CD4-positive, alpha-beta T cell treated with Interleukin-6 for 4 hours (primary cell): ENCODE results near the gene ADRA2A.

Source experiments
- DNase-seq: peaks from one replicate; pipeline ENCODE4 v3.0.0-alpha.2; 2020; ENCODE audit warnings: mixed read lengths

Gene ADRA2A

DNA sequence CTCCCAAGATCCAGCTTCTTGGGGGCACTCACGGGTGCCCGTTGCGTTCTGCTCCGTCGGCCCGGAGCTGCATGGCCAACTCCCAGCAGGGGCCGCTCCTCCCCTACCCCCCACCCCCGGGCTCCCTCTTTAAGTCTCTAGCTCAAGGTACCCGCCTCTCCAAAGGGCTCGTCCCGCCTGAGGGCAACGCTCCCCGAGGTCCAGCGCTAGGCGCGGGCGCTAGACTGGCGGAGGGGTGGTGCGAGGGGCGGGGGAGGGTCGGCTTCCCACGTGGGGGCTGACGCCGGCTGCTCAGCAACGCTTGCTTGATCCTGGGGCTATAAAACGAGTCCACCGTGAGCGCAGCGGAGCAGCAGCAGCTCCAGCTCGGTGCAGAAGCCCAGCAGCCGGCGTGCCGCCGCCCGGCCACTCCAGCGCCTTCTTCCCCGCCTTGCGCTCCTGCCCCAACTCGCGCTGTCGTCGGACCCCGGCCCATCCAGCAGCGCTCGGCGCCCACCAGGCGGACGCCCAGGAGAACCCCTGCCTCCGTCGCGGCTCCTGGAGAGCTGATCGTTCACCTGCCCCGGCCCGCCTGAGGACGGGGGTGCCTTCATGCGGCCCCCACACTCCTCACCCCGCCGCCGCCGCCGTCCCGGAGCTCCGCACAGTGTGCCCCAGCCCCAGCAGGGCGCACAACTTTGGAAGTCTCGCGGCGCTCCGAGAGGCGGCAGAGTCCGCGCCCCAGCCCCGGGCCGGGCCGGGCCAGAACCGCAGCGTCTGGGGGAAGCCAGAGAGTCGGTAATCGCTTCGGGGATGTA, at the start of gene ADRA2A:
TSS of gene ADRA2A (plus strand) at position 348 of the 797 bp plus-strand sequence. CDS start 968 bp downstream, outside the sequence.
- DNase-seq: peak; percentile 9

DNA sequence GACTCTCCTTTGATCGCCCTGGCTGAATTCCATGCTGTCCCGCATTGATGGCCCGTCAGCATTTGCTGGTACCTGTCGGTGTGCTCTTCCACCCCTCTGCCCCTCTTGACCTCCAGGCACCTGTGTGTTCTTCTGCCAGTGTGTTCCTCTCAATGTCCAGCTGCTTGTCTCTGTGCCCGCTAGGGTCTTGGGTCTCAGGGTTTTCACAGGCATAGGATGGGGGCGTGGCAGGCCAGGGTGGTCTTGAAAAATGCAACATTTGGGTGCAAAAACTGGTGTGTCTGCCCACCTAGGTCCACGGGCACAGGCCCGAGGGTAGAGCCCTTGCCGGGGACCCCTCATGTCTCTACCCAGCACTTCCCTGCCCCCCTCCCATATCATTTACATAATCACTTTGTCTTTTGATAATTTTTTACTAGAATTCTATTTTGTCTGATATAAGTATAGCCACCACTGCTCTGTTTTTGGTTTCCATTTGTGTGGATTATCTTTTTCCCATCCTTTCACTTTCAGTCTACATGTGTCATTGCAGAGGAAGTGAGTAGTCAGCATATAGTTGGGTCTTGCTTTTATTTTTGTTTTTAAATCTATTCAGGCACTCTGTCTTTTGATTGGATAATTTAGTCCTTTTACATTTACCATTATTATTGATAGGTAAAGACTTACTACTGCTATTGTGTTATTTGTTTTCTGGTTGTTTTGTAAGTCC, 46.6 kb upstream of the ADRA2A start:
- DNase-seq: no peak

DNA sequence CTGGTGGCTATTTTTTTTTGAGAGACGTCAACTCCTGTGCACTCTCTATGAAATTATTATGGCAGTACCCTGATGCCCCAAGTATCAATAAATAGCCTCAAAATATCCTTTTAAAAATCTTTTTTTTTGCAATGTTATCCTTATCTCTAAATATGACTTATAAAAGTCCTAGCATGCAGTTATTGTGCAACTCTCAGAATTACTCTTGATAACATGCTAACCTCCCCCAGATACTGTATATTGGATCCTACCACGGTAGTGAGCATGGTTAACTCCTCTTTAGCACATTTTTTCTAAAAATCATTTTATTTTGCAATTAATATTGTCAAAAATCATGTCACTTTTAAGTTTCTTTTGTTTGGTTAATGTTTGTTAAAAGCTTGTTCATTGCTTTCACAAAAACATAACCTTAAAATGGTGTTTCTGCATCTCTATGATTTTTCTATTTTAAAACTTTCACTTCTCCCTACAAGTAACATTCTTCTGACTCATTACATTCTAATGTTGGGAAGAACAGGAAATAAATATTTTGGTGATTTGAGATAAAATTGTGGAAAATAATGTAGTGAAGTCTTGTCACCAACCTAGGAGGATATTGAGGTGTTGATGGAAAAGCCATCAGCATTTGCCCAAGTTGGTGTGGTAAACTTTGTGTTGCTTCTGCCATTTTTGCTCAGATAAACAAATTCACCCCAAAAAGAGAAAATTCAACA, 42.1 kb upstream of the ADRA2A start:
- DNase-seq: no peak

DNA sequence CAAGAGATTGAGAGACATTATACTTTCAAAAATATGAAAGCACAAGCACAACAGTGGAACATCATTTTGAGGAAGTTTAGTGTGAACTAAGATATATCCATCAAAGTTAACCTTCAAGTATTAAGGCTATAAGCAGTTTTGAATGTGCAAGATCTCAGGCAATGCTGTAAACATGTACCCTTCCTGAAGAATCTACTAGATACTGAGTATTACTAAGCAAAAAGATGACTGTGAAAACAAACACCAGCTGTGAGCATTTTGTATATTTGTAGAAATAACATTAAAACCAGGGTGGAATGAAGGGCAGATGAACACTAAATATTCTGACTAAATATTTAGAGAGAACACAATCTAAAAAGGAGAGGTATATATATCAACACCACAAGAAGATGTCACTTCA, 41.3 kb upstream of the ADRA2A start:
- DNase-seq: no peak

DNA sequence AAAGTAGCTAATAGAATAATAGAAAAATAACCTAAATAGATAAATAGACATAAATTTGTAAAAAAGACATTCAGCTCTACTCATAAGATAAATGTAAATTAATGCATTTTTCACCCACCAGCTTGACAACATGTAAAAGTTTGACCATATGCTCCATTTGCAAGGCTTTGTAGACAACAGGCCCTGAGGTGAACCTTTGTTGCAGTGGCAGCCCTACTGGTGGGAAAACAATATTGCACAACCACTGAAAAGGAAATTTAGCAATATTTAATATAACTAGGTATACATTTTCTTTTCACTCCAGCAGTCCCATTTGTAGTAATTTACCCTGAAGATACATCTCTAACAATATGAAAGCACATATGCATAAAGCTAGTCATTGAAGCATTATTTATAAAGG, 39.0 kb upstream of the ADRA2A start:
- DNase-seq: no peak

DNA sequence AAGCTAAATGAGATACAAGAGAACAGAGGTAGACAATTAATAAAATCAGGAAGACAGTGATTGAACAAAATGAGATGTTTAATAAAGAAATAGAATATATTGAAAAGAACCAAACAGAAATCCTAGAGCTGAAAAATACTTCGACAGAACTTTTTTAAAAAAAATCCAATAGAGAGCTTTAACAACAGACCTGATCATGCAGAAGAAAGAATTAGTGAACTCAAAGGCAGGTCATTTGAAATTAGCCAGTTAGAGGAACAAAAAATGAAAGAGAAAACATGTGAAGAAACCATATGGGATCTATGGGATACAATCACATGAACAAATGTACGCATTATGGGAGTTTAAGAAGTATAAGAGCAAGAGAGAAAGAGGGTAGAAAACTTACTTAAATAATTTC, 37.3 kb upstream of the ADRA2A start:
- DNase-seq: no peak

DNA sequence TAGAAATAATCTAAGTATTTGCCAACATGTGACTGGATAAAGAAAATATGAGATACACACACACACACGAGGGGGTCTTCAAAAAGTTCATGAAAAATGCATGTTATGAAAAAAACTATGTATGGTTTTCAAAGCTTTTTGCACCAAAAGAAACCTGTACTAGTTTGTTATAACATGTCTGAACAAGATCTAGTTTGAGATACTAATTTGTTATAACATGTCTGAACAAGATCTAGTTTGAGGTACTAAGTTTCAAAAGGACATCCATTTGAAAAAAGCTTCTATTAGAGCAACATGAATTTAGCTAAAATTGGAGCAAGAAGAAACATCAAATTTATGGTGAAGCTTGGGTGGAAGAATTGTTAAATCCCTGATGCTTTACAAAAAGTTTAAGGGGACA, 19.8 kb upstream of the ADRA2A start:
- no peak for DNase-seq

DNA sequence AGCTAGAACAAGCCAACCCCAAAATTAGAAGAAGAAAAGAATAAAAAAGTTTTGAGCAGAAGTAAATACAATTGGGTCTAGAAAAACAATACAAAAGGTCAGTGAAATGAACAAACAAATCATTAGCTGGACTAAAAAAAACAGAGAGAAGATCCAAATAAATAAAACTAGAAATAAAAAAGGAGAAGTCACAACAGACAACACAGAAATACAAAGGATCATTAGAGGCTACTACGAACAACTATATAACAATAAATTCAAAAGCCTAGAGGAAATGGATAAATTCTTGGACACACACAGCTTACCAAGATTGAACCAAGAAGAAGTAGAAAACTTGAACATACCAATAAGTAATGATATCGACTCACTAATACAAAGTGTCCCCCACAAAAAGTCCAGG, 13.4 kb upstream of the ADRA2A start:
- no peak for DNase-seq

DNA sequence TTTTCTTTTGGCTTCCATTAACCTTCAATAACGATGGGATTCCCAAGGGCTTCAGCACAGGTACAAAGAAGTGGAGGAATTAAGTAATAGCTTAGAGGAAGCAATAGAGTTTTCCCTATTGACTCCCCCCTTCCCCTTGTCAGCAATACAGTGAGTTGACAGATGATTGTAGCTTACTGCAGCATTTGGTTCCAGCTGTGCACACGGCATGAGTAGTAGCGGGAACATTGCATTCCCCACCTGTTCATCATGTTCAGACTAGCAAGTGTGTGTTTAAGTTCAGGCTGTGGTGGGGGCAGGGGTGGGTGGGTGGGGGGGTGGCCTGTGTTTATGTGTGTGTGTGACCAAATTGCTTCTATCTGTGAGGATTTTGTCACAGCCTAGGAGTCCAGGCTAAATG, 4.6 kb upstream of the ADRA2A start:
- no peak for DNase-seq

DNA sequence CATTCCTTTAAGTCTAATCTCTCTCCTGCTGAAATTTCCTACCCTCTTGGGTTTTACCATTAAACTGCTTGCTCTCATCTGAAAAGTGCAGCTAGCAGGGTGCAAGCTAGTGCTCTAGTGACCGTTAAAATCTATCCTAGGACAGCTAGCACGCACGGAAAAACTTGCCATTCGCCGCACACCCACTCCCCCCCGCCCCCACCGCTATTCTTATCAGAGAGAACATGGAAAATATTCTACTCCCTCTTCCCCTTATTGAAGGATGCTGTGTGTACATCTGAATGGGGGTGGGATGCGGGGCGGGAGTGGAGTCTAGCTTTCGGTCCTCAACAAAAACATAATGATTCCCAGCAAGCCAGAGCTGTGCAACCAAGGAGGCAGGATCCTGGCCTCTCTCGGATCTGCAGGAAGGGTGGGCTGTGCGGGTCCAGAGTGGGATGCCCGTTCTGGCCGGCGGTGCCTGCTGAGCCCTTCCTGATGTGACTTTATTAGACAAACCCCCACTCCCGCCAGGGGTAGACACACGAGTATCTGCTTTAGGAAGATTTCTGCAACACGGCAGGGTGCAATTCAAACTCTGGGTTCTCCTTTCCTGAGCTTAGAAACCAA, 1.1 kb upstream of the ADRA2A start:
- no peak for DNase-seq

DNA sequence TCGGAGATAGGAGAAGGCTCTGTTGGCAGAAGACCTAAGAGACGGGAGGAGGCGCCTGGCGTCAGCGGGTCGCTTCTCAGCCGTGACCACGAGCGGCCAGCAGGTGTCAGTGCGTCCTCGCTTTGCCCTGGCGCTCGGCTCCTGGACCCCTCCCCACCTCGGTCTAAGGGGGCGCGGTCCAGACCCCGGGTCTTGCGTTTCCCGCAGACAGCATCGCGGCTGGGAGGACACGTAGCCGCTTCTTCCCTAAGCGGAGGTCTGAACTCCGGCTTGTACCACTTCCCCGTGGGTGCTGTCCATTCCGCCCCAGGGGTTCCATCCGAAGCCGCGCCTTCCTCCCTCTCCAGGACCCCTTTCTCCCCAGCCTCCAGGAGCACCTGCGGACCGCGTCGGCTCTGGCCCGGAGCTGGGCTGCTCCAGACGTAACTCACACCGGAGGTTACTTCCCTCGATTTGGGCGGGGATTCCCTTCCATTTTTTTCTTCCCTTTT, 593 bp upstream of the ADRA2A start:
- peak; percentile 38 for DNase-seq

DNA sequence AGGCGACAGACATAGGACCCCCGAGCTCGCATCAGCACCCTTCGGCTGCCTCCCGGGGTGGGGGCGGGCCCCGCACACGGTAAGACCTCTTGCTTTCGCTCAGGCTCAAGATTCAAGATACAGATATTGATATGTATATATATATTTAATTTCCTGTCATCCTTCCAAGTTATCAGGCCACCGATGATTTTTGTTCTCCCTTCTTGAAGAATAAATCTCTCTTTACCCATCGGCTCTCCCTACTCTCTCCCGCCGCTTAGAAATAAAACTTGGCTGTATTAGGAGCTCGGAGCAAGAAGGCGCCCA, 603 bp downstream of the ADRA2A start:
- DNase-seq: no peak

DNA sequence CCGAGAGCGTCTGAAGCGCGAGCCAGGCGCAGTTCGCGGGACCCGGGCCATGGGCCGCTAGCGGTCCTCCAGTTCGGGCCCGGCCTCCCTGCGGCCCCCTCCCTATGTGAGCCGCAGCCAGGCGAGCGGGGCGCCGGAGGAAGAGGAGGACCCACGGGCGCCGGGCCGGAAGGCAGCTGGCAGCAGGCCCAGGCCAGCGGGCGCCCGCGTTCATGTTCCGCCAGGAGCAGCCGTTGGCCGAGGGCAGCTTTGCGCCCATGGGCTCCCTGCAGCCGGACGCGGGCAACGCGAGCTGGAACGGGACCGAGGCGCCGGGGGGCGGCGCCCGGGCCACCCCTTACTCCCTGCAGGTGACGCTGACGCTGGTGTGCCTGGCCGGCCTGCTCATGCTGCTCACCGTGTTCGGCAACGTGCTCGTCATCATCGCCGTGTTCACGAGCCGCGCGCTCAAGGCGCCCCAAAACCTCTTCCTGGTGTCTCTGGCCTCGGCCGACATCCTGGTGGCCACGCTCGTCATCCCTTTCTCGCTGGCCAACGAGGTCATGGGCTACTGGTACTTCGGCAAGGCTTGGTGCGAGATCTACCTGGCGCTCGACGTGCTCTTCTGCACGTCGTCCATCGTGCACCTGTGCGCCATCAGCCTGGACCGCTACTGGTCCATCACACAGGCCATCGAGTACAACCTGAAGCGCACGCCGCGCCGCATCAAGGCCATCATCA, 1.1 kb downstream of the ADRA2A start:
- peak; percentile 5 for DNase-seq

DNA sequence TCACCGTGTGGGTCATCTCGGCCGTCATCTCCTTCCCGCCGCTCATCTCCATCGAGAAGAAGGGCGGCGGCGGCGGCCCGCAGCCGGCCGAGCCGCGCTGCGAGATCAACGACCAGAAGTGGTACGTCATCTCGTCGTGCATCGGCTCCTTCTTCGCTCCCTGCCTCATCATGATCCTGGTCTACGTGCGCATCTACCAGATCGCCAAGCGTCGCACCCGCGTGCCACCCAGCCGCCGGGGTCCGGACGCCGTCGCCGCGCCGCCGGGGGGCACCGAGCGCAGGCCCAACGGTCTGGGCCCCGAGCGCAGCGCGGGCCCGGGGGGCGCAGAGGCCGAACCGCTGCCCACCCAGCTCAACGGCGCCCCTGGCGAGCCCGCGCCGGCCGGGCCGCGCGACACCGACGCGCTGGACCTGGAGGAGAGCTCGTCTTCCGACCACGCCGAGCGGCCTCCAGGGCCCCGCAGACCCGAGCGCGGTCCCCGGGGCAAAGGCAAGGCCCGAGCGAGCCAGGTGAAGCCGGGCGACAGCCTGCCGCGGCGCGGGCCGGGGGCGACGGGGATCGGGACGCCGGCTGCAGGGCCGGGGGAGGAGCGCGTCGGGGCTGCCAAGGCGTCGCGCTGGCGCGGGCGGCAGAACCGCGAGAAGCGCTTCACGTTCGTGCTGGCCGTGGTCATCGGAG, 1.8 kb downstream of the ADRA2A start:
- no peak for DNase-seq

DNA sequence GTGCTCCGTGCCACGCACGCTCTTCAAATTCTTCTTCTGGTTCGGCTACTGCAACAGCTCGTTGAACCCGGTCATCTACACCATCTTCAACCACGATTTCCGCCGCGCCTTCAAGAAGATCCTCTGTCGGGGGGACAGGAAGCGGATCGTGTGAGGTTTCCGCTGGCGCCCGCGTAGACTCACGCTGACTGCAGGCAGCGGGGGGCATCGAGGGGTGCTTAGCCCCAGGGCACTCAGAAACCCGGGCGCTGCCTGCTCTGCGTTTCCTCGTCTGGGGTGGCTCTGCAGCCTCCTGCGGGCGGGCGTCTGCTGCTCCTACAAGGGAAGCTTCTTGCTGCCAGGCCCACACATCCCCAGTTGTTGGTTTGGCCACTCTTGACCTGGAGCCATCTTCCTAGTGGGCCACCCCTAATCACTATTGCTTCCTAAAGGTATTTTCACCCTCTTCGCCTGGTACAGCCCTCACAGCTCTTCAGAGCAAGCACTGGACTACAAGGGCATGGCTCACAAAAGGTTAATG, 2.5 kb downstream of the ADRA2A start:
- no peak for DNase-seq

DNA sequence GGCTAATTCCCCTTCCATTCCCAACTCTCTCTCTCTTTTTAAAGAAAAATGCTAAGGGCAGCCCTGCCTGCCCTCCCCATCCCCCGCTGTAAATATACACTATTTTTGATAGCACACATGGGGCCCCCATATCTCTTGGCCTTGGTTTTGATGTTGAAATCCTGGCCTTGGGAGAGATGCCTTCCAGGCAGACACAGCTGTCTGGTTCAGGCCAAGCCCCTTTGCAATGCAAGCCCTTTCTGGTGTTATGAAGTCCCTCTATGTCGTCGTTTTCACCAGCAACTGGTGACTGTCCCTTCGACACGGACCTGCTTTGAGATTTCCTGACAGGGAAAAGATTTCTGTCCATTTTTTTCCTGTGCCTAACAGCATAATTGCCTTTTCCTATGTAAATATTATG, 3.0 kb downstream of the ADRA2A start:
- no peak for DNase-seq

DNA sequence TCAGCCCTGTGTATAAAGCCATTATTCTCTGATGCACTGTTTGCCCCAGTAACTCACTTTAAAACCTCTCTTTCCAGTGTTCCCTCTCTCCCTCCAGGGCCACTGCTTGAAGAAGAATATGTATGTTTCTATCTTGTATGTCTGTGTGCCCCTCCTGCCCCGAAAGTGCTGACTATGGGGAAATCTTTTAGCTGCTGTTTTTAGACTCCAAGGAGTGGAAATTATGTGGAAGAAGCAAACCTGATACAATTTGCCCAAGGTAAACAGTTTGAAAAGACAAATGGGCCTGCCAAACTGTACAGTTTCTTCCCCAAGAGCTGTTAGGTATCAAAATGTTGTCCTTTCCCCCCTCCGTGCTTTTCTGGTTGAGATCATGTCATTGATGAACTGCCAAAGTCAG, 3.4 kb downstream of the ADRA2A start:
- no peak for DNase-seq

DNA sequence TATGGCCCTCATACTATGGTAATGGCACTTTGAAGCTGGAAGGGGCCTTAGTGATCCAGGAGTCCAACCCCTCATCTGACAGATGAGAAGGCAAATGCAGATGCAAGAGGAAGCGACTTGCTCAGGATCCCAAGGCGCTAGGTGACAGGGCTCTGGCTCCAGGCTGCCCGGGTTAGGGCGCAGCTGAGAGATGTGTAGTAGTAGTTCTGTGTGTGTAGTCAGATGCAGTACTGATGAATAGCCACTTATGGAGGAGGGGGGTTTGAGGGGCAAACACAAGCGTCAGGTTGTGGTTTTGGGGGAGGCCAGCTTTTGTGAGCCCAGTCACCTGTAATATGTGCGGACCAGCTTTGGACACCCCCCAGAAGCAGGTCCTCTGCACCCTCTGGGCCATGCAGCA, 4.8 kb downstream of the ADRA2A start:
- DNase-seq: no peak

DNA sequence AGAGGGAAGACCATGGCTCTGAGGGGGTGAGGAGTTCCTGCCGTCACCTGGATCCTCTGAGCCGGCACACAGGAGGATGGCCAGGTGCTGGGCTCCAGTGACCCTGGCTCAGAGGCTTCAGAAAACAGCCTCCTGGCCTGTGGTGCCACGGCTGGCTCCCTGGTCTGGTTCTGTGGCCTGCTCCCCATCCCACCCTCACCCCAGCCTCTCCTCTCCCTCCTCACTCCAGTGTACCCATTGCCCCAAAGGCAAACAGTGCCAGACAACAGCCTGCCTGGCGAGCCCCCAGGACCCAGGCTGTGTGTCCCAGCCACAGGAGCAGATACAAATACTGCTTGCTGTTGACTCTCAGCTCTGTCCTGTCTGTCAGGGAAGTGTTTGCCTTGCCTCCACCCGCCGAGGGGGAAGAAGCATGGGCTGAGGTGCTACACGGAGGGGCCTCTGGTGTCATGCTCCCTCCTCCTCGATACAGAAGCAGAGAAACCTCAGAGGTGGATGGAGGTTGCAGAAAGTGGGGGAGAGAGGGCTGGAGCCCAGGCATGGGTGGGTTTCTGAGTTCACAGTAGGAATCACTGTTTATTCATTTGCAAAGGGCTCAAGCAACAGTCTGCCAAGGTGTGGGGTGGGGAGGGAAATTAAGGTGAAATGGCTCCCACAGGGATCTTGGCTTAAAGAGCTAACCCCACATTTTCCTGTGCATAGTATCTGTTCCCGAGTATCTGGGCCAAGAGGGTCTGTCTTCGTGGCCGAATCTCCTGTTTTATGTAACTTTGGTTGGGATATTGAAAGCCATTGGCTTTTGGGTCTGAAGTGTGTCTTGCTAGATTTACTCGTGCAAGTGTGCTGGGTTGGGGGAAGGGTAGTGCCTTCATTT, 5.5 kb downstream of the ADRA2A start:
- DNase-seq: no peak

DNA sequence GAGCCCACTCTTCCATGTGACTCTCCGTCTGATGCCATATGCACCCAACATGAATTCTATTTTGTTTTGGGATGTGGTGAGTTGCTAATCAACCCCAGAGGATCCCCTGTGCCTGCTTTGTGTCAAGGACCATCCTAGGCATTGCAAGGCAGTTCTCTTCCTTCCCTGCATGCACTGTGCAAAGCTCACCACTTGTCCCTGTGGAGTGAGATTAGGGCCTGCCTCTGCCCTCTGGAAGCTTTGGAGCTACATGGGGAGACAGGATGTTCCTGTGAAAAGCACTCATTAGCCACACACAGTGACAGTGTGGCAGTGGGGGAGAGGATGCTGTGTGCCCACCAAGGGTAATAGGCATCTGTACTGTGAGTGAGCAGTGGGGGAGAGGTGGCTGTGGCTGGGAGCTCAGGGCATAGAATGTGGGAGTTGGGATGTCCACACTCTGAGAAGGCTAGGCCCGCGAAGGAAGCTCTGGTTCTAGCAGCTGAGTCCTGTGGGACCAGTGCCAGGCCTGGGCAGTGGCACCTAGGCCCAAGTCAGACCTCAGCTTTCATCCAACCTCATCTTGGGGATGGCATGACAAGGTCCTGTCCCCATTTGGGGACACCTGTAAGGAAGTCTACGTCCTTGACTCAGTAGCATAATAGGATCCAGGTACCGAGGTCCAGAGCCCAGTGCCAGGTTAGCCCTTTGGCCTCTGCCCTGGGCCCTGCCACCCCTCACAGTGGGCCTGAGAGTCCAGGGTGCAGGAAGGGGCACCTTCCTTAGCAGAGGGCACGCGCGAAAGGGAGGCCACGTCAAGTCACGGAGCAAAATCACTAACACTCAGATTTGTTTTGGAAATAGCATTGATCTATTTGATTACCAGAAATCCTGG, 6.6 kb downstream of the ADRA2A start:
- no peak for DNase-seq
